Transverse colon (tissue), 4 donors: ENCODE measurements around the gene RAD9A. TPM values are rescaled to one million over a fixed set of nuclear protein-coding genes. Genes with fewer than 3 reads are reported as not detected.

Source experiments
- DNase-seq: peaks from one replicate; pipeline ENCODE4 v3.0.0-alpha.2; 2019
- H3K27ac ChIP-seq, 4 donors: fragments of 200-600 bp; sonication (generic); 2 replicates each; pipeline ENCODE4 v1.5.1; 2016 to 2018; ENCODE audit warnings: inconsistent platforms in 4 of 4
- H3K27me3 ChIP-seq: fragments of 200-600 bp; sonication (generic); 2 replicates; pipeline ENCODE4 v1.5.1; 2017; ENCODE audit warnings: inconsistent platforms
- H3K36me3 ChIP-seq, 4 donors: fragments of 200-600 bp; sonication (generic); 2 replicates each; pipeline ENCODE4 v1.5.1; 2017 to 2019; ENCODE audit warnings: inconsistent platforms in 4 of 4
- H3K4me1 ChIP-seq, 4 donors: fragments of 200-600 bp; sonication (generic); 2 replicates each; pipeline ENCODE4 v1.5.1; 2017 to 2020; ENCODE audit warnings: inconsistent platforms in 4 of 4
- H3K4me3 ChIP-seq, 4 donors: fragments of 200-600 bp; sonication (generic); 1 replicate in 1 of 4; 2 replicates in 3 of 4; pipeline versions ENCODE4 v1.5.1 to v1.6.1; 2017 to 2019; ENCODE audit warnings: inconsistent platforms in 4 of 4
- H3K9me3 ChIP-seq, 2 donors: fragments of 200-600 bp; sonication (generic); 2 replicates each; pipeline ENCODE4 v1.5.1; 2017 to 2019; ENCODE audit warnings: inconsistent platforms in 2 of 2
- CTCF ChIP-seq, 5 experiments: fragments of 200-600 bp in 3 of 5; fragments of 450-650 bp in 2 of 5; sonication (generic) in 3 of 5; IDR thresholded peaks; 1 replicate in 2 of 5; 2 replicates in 3 of 5; pipeline ENCODE4 v1.5.1; 2016 to 2017; ENCODE audit warnings: antibody characterized with exemption in 5 of 5, inconsistent platforms in 3 of 5, mild to moderate bottlenecking in 2 of 5, moderate library complexity in 1 of 5
- EP300 ChIP-seq: sonication (generic); formaldehyde crosslinking; IDR thresholded peaks from one replicate; pipeline ENCODE4 v1.6.1; 2017; ENCODE audit warnings: antibody characterized with exemption, low read depth
- POLR2A ChIP-seq: fragments of 450-650 bp; IDR thresholded peaks from one replicate; pipeline ENCODE4 v1.6.1; 2016; ENCODE audit warnings: antibody characterized with exemption, mild to moderate bottlenecking, moderate library complexity
- POLR2AphosphoS5 ChIP-seq, 3 donors: sonication (generic); formaldehyde crosslinking; IDR thresholded peaks; one replicate each; pipeline ENCODE4 v1.6.1; 2016; ENCODE audit warnings: antibody characterized with exemption in 3 of 3
- WGBS, 2 donors: methylation state at CpG; one replicate each; pipeline ENCODE4 v1.1.5; 2018; ENCODE audit warnings: low coverage in 1 of 2; 5-methylcytosine and 5-hydroxymethylcytosine counted together
- in situ Hi-C, 4 donors: fragments of 200-750 bp; cut with MboI; loops; one replicate each; pipeline versions ENCODE4 v1.15.0 to v1.15.1; 2017; ENCODE audit warnings: low sequenced_read_pairs in 3 of 4, low pct_ligation_motif_present in 1 of 4, low pct_unique_long_range_greater_than_20kb in 1 of 4
- intact Hi-C: fragments of 100-400 bp; cut with DNase I; formaldehyde crosslinking; loops from one replicate; pipeline ENCODE4 v1.15.1; 2023; ENCODE audit warnings: low total_unique reads
- total RNA-seq, 4 donors: library from RNA; depleted of rRNA; stranded (reverse); fragments of >200 nt; gene quantifications; one replicate each; pipeline ENCODE4 v1.1.0, GENCODE V29; 2016

Gene RAD9A
- total RNA-seq, 4 donors from 2014 or later = 37.8 to 470 (median 95.3) TPM

- in situ Hi-C loops (loop anchor here in 1 of 4 donors (25.0 kb wide), 1 partner anchor 116 kb away; the partner anchor contains the start of gene GRK2), intact Hi-C loops (no loop called here)
- WGBS, 2 donors = 91% methylated on average over 4 of the region's 4 CpGs; no CpG with 5 or more reads in 1 of the 2 donors
- Histone ChIP-seq H3K9me3 (no peaks in the 10 kb centered on the region), H3K4me1 (peaks cover 10 to 26% (median 24%) of the 10 kb centered on the region in 4 donors), H3K27me3 (no peaks in the 10 kb centered on the region), H3K36me3 (no peaks in the 10 kb centered on the region), H3K27ac (no peak overlapping the region), H3K4me3 (no peak overlapping the region)
- TF ChIP-seq CTCF (IDR thresholded peaks at IDR 0.05) = no peak
- no peak for TF ChIP-seq POLR2A
- TF ChIP-seq EP300 = no peak
- no peak for TF ChIP-seq POLR2AphosphoS5 (IDR thresholded peaks at IDR 0.05)
- no peak for DNase-seq
Measured at GRCh38 chr11:67378544-67378943, 13.2 kb upstream of the RAD9A start.

- Histone ChIP-seq H3K9me3 (no peaks in the 10 kb centered on the region), H3K27ac (no peak overlapping the region), H3K27me3 (no peaks in the 10 kb centered on the region), H3K36me3 (no peaks in the 10 kb centered on the region), H3K4me3 (no peak overlapping the region), H3K4me1 (peaks cover 9 to 18% (median 16%) of the 10 kb centered on the region in 4 donors)
- TF ChIP-seq CTCF (IDR thresholded peaks at IDR 0.05) (no peak), POLR2AphosphoS5 (IDR thresholded peaks at IDR 0.05) (no peak), EP300 (no peak), POLR2A (no peak)
- in situ Hi-C loops = loop anchor here in 2 of 4 donors (5.0 to 25.0 kb wide), 2 partner anchors 117 kb away; partner anchors contain the start of gene GRK2 (in 1 of the 2)
- intact Hi-C loops = loop anchor here (5.0 kb wide), 1 partner anchor 32 kb away; no protein-coding TSS in a partner anchor
- 71 to 76% methylated on average over 4 to 23 of the region's 23 CpGs for WGBS, 2 donors
- DNase-seq = no peak
Measured at GRCh38 chr11:67379061-67380058, 12.4 kb upstream of the RAD9A start.

GRCh38 chr11:67381244-67381972 is 10.4 kb upstream of the RAD9A start:
- peak overlapping the region in 1 of 4 donors; percentile 41 for H3K27ac ChIP-seq

More at GRCh38 chr11:67381244-67381972, 10.4 kb upstream of the RAD9A start:
- in situ Hi-C loops = loop anchor here in 2 of 4 donors (5.0 to 25.0 kb wide), 2 partner anchors 119 kb away; partner anchors contain the start of gene GRK2 (in 1 of the 2)
- no peaks in the 10 kb centered on the region for H3K9me3 ChIP-seq
- TF ChIP-seq EP300 = no peak
- no peak for TF ChIP-seq POLR2AphosphoS5 (IDR thresholded peaks at IDR 0.05)
- no peak for TF ChIP-seq CTCF (IDR thresholded peaks at IDR 0.05)
- TF ChIP-seq POLR2A = no peak
- no peaks in the 10 kb centered on the region for H3K27me3 ChIP-seq
- peaks cover 4 to 12% (median 11%) of the 10 kb centered on the region in 4 donors for H3K4me1 ChIP-seq
- H3K36me3 ChIP-seq = no peaks in the 10 kb centered on the region
- DNase-seq = no peak
- 73 to 83% methylated on average over 8 to 13 of the region's 13 CpGs for WGBS, 2 donors
- intact Hi-C loops = loop anchor here (5.0 kb wide), 1 partner anchor 34 kb away; no protein-coding TSS in a partner anchor
- no peak overlapping the region for H3K4me3 ChIP-seq
